Measurements from ENCODE around the gene AFP.

Gene AFP

DNA sequence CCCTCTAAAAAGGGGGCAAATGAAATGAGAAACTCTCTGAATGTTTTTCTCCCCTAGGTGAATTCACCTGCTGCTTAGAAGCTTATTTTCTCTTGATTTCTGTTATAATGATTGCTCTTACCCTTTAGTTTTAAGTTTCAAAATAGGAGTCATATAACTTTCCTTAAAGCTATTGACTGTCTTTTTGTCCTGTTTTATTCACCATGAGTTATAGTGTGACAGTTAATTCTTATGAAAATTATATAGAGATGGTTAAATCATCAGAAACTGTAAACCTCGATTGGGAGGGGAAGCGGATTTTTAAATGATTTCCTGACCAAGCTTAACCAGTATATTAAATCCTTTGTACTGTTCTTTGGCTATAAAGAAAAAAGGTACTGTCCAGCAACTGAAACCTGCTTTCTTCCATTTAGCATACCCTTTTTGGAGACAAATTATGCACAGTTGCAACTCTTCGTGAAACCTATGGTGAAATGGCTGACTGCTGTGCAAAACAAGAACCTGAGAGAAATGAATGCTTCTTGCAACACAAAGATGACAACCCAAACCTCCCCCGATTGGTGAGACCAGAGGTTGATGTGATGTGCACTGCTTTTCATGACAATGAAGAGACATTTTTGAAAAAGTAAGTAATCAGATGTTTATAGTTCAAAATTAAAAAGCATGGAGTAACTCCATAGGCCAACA is 27.7 kb upstream of the AFP start:
- DNase-seq (ENCODE audit: insufficient read length, low spot score) = no peak
- TF ChIP-seq, protein P1, sequence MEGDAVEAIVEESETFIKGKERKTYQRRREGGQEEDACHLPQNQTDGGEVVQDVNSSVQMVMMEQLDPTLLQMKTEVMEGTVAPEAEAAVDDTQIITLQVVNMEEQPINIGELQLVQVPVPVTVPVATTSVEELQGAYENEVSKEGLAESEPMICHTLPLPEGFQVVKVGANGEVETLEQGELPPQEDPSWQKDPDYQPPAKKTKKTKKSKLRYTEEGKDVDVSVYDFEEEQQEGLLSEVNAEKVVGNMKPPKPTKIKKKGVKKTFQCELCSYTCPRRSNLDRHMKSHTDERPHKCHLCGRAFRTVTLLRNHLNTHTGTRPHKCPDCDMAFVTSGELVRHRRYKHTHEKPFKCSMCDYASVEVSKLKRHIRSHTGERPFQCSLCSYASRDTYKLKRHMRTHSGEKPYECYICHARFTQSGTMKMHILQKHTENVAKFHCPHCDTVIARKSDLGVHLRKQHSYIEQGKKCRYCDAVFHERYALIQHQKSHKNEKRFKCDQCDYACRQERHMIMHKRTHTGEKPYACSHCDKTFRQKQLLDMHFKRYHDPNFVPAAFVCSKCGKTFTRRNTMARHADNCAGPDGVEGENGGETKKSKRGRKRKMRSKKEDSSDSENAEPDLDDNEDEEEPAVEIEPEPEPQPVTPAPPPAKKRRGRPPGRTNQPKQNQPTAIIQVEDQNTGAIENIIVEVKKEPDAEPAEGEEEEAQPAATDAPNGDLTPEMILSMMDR (IDR thresholded peaks at IDR 0.05; ENCODE audit: insufficient read depth, missing control alignments) = no peak
- FAIRE-seq = no peak

DNA sequence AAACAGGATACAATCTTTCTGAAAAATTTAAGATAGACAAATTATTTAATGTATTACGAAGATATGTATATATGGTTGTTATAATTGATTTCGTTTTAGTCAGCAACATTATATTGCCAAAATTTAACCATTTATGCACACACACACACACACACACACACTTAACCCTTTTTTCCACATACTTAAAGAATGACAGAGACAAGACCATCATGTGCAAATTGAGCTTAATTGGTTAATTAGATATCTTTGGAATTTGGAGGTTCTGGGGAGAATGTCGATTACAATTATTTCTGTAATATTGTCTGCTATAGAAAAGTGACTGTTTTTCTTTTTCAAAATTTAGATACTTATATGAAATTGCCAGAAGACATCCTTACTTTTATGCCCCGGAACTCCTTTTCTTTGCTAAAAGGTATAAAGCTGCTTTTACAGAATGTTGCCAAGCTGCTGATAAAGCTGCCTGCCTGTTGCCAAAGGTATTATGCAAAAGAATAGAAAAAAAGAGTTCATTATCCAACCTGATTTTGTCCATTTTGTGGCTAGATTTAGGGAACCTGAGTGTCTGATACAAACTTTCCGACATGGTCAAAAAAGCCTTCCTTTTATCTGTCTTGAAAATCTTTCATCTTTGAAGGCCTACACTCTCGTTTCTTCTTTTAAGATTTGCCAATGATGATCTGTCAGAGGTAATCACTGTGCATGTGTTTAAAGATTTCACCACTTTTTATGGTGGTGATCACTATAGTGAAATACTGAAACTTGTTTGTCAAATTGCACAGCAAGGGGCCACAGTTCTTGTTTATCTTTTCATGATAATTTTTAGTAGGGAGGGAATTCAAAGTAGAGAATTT is 26.8 kb upstream of the AFP start:
- FAIRE-seq (no peak), DNase-seq (ENCODE audit: insufficient read length, low spot score) (no peak)
- TF ChIP-seq, protein P1 (IDR thresholded peaks at IDR 0.05; ENCODE audit: insufficient read depth, missing control alignments) = no peak

DNA sequence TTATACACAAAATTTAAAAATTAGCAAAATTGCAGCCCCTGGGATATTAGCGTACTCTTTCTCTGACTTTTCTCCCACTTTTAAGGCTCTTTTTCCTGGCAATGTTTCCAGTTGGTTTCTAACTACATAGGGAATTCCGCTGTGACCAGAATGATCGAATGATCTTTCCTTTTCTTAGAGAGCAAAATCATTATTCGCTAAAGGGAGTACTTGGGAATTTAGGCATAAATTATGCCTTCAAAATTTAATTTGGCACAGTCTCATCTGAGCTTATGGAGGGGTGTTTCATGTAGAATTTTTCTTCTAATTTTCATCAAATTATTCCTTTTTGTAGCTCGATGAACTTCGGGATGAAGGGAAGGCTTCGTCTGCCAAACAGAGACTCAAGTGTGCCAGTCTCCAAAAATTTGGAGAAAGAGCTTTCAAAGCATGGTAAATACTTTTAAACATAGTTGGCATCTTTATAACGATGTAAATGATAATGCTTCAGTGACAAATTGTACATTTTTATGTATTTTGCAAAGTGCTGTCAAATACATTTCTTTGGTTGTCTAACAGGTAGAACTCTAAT is 26.0 kb upstream of the AFP start:
- FAIRE-seq (no peak), DNase-seq (ENCODE audit: insufficient read length, low spot score) (no peak)
- TF ChIP-seq, protein P1 (IDR thresholded peaks at IDR 0.05; ENCODE audit: insufficient read depth, missing control alignments) = no peak

DNA sequence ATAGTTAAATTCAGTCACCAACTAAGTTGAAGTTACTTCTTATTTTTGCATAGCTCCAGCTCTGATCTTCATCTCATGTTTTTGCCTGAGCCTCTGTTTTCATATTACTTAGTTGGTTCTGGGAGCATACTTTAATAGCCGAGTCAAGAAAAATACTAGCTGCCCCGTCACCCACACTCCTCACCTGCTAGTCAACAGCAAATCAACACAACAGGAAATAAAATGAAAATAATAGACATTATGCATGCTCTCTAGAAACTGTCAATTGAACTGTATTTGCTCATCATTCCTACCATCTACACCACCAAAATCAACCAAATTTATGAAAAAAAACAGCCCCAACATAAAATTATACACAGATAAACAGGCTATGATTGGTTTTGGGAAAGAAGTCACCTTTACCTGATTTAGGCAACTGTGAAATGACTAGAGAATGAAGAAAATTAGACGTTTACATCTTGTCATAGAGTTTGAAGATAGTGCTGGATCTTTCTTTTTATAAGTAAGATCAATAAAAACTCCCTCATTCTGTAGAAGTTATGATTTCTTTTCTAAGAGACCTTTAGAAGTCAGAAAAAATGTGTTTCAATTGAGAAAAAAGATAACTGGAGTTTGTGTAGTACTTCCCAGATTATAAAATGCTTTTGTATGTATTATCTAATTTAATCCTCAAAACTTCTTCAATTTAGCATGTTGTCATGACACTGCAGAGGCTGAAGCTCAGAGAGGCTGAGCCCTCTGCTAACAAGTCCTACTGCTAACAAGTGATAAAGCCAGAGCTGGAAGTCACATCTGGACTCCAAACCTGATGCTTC is 24.9 kb upstream of the AFP start:
- no peak for DNase-seq (ENCODE audit: insufficient read length, low spot score)
- TF ChIP-seq, protein P1 (IDR thresholded peaks at IDR 0.05; ENCODE audit: insufficient read depth, missing control alignments) = no peak
- no peak for FAIRE-seq

DNA sequence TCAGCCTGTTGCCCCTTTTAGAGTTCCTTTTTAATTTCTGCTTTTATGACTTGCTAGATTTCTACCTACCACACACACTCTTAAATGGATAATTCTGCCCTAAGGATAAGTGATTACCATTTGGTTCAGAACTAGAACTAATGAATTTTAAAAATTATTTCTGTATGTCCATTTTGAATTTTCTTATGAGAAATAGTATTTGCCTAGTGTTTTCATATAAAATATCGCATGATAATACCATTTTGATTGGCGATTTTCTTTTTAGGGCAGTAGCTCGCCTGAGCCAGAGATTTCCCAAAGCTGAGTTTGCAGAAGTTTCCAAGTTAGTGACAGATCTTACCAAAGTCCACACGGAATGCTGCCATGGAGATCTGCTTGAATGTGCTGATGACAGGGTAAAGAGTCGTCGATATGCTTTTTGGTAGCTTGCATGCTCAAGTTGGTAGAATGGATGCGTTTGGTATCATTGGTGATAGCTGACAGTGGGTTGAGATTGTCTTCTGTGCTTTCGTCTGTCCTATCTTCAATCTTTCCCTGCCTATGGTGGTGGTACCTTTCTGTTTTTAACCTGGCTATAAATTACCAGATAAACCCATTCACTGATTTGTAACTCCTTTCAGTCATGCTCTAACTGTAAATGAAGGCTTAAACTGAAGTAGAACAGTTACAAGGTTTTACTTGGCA is 24.1 kb upstream of the AFP start:
- FAIRE-seq (no peak), DNase-seq (ENCODE audit: insufficient read length, low spot score) (no peak)
- TF ChIP-seq, protein P1 (IDR thresholded peaks at IDR 0.05; ENCODE audit: insufficient read depth, missing control alignments) = no peak

DNA sequence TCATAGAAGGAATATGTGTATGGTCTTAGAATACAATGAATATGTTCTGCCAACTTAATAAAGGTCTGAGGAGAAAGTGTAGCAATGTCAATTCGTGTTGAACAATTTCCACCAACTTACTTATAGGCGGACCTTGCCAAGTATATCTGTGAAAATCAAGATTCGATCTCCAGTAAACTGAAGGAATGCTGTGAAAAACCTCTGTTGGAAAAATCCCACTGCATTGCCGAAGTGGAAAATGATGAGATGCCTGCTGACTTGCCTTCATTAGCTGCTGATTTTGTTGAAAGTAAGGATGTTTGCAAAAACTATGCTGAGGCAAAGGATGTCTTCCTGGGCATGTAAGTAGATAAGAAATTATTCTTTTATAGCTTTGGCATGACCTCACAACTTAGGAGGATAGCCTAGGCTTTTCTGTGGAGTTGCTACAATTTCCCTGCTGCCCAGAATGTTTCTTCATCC is 22.7 kb upstream of the AFP start:
- DNase-seq (ENCODE audit: insufficient read length, low spot score) = no peak
- TF ChIP-seq, protein P1 (IDR thresholded peaks at IDR 0.05; ENCODE audit: insufficient read depth, missing control alignments) = no peak
- FAIRE-seq = no peak
